ENCODE measurements around the gene AFF4. TPM values are rescaled to one million over a fixed set of nuclear protein-coding genes. Genes with fewer than 3 reads are reported as not detected.

Gene AFF4
- polyA plus RNA-seq, 2 of the 4 experiments (the other 2 are of a cell fraction), result 22.1 to 43.5 TPM

GRCh38 chr5:132941331-132941730 lies 22.1 kb downstream of the AFF4 start:
- 88% methylated on average over 5 of the region's 5 CpGs for WGBS (ENCODE audit: missing lambda C conversion rate)
- no peak overlapping the region for H3K4me2 ChIP-seq
- ATAC-seq, result no peak
- H3K27ac ChIP-seq, result no peak overlapping the region
- FAIRE-seq, result no peak
- no peak for TF ChIP-seq POLR2A (IDR thresholded peaks at IDR 0.05; ENCODE audit: low read length)
- TF ChIP-seq ZFP36 (IDR thresholded peaks at IDR 0.05; ENCODE audit: borderline replicate concordance, partially characterized antibody), result no peak
- TF ChIP-seq TP53 (CRISPR knock-in tag; IDR thresholded peaks at IDR 0.05), result no peak
- TF ChIP-seq RFX5 (IDR thresholded peaks at IDR 0.05), result no peak
- peak in 1 of 2 experiments; percentile 60; a peak in 2 of 4 replicates for TF ChIP-seq CEBPB (IDR thresholded peaks at IDR 0.05)
- H3K9me3 ChIP-seq, result no peaks in the 10 kb centered on the region
- H3K4me3 ChIP-seq, result no peak overlapping the region
- CTCF ChIA-PET, result interaction anchor here (1.2 kb wide), 2 partner anchors 9 to 19 kb away, joined by 3 read pairs; no protein-coding TSS in a partner anchor
- no peak for DNase-seq (ENCODE audit: low read depth in 1 of 2, low spot score in 1 of 2)
- POLR2A ChIA-PET, result no interaction called here
- no peaks in the 10 kb centered on the region for H3K4me1 ChIP-seq

DNA sequence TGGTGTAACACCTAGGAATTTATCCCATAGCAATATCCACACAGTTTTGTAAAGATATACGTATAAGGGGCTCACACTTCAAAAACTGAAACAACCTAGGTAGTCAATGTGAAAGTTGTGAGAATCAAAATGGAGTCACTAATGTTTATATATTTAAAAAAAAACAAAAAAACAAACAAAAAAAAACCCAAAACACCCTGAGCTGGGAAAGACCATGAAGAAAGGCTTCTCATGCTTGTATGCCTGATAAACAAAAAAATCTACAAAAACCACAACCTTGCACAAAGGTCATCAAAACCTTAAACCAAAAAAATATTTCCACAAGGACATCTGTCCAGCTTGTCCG lies 35.4 kb downstream of the AFF4 start:
- Histone ChIP-seq H3K9me3 (no peaks in the 10 kb centered on the region), H3K4me2 (no peak overlapping the region), H3K4me1 (no peaks in the 10 kb centered on the region), H3K4me3 (no peak overlapping the region), H3K27ac (no peak overlapping the region)
- ATAC-seq (no peak), DNase-seq (ENCODE audit: low read depth in 1 of 2, low spot score in 1 of 2) (no peak), FAIRE-seq (no peak)
- TF ChIP-seq, protein P1, sequence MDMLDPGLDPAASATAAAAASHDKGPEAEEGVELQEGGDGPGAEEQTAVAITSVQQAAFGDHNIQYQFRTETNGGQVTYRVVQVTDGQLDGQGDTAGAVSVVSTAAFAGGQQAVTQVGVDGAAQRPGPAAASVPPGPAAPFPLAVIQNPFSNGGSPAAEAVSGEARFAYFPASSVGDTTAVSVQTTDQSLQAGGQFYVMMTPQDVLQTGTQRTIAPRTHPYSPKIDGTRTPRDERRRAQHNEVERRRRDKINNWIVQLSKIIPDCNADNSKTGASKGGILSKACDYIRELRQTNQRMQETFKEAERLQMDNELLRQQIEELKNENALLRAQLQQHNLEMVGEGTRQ (IDR thresholded peaks at IDR 0.05), result no peak
- TF ChIP-seq JUN (IDR thresholded peaks at IDR 0.05), result no peak
- TF ChIP-seq RNF2 (IDR thresholded peaks at IDR 0.05; ENCODE audit: borderline replicate concordance, low read depth), result no peak
- TF ChIP-seq FOSL2 (IDR thresholded peaks at IDR 0.05), result no peak
- TF ChIP-seq FOSL2 (CRISPR knock-in tag; IDR thresholded peaks at IDR 0.05), result no peak
- TF ChIP-seq EHF (CRISPR knock-in tag; IDR thresholded peaks at IDR 0.05), result no peak
- TF ChIP-seq CEBPB (IDR thresholded peaks at IDR 0.05), result no peak
- TF ChIP-seq HMGXB4 (CRISPR knock-in tag; IDR thresholded peaks at IDR 0.05; ENCODE audit: borderline replicate concordance), result no peak
- TF ChIP-seq EHMT2 (IDR thresholded peaks at IDR 0.05; ENCODE audit: low read depth), result no peak
- no peak for TF ChIP-seq TFCP2L1 (CRISPR knock-in tag; IDR thresholded peaks at IDR 0.05)
- TF ChIP-seq RCOR1 (IDR thresholded peaks at IDR 0.05; ENCODE audit: low read depth, low read length), result no peak
- no peak for TF ChIP-seq ZNF302 (CRISPR knock-in tag; IDR thresholded peaks at IDR 0.05)
- no peak for TF ChIP-seq GATA3 (IDR thresholded peaks at IDR 0.05; ENCODE audit: borderline replicate concordance)
- TF ChIP-seq PHF8 (IDR thresholded peaks at IDR 0.05; ENCODE audit: borderline replicate concordance, low read depth), result no peak
- TF ChIP-seq HES2 (IDR thresholded peaks at IDR 0.05), result no peak
- TF ChIP-seq HDAC2 (IDR thresholded peaks at IDR 0.05), result no peak
- 91% methylated on average over 2 of the region's 2 CpGs for WGBS (ENCODE audit: missing lambda C conversion rate)
- ChIA-PET POLR2A (no interaction called here), CTCF (no interaction called here)

DNA sequence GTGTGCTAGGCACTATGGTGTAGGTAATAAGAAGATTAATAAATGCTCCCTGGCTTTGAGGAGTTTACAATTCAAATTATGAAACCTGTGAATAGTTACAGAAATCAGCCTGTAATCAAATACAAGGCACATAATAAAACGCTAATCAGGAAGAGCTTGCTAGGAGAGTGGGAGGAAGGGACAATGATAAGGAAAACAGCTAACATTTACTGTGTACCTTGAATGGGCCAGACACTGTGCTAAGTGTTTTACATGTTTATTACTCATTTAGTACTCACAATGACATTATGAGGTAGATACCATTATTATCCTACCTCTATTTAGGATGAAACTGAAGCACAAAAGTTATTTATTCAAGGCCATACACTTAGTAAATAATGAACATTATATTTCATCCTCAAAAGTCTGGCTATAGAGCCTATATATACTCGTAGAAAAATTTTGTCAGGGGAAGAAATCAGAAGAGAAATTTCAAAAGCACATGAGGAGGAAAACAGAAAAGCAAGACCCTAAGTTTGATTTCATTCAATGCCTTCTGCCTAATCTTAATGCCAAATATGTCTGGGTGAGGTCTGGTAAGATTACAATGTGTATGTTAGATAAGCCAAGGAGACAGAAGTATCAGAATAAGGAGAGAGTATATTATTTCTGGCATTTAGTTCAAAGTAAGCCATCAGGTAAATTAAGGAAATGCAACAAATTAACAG lies 35.9 kb downstream of the AFF4 start:
- Histone ChIP-seq H3K4me3 (no peak overlapping the region), H3K27ac (no peak overlapping the region), H3K9me3 (no peaks in the 10 kb centered on the region), H3K4me1 (no peaks in the 10 kb centered on the region), H3K4me2 (no peak overlapping the region)
- no peak for TF ChIP-seq PHF8 (IDR thresholded peaks at IDR 0.05; ENCODE audit: borderline replicate concordance, low read depth)
- no peak for TF ChIP-seq CHD2 (IDR thresholded peaks at IDR 0.05; ENCODE audit: low read length, partially characterized antibody)
- TF ChIP-seq MYC (IDR thresholded peaks at IDR 0.05; ENCODE audit: borderline replicate concordance, low read length), result no peak
- TF ChIP-seq REST (IDR thresholded peaks at IDR 0.05), result no peak
- WGBS (ENCODE audit: missing lambda C conversion rate), result 76% methylated on average over 2 of the region's 2 CpGs
- no peak for FAIRE-seq
- no peak for DNase-seq (ENCODE audit: low read depth in 1 of 2, low spot score in 1 of 2)
- POLR2A ChIA-PET, result no interaction called here
- CTCF ChIA-PET, result no interaction called here
- ATAC-seq, result no peak

Data from A549 (cell line).